K562 (cell line): Measurements from ENCODE around the gene IL10. TPM values are rescaled to one million over a fixed set of nuclear protein-coding genes. Genes with fewer than 3 reads are reported as not detected.

Source experiments
- ATAC-seq: fragments of 200-7000 bp; cut with Tn5 transposase; 3 replicates; pipeline ENCODE4 v1.9.1; 2020; ENCODE audit warnings: moderate library complexity
- BruUV-seq: library from RNA; stranded (reverse); fragments of 400-500 nt; replicated peaks from 2 replicates; lab custom pipeline; 2021; lab: Mats Ljungman, UMichigan
- CTCF ChIA-PET: fragments of 300-600 bp; formaldehyde crosslinking; extraction: SDS; loops from one replicate; lab custom pipeline; 2021; ENCODE audit warnings: low intra/inter-chr PET ratio; lab: Yijun Ruan, JAX
- POLR2A ChIA-PET: fragments of 300-600, 350-650 bp; sonication (Branson Sonifier 250); formaldehyde crosslinking; extraction: SDS; loops from one replicate; lab custom pipeline; 2021; ENCODE audit warnings: antibody characterized with exemption, inconsistent platforms; lab: Yijun Ruan, JAX
- DNase-seq, 4 experiments: peaks; one replicate each; pipeline versions ENCODE4 v3.0.0 to v3.0.0-alpha.2; 2011 to 2018; ENCODE audit warnings: low spot score in 3 of 4, mixed read lengths in 3 of 4; ENCODE audit errors: extremely low read depth in 1 of 4
- FAIRE-seq: peaks from 2 replicates; lab custom pipeline; 2011; peaks lifted over from hg19 to GRCh38; lab: Jason Lieb, UNC
- H2AFZ ChIP-seq: 2 replicates; pipeline ENCODE4 v1.6.0; 2011; ENCODE audit warnings: low read depth, low read length, control low read depth, inconsistent platforms
- H3K27ac ChIP-seq: fragments of 200-600 bp; 3 replicates; pipeline ENCODE4 v1.8.0; 2011; ENCODE audit warnings: low read depth, mild to moderate bottlenecking, control low read depth, inconsistent platforms, low read length, moderate library complexity, mixed read lengths; ENCODE audit errors: extremely low read depth
- H3K27me3 ChIP-seq, 2 experiments: fragments of 300-600 bp in 1 of 2; 2 replicates in 1 of 2; 3 replicates in 1 of 2; pipeline versions ENCODE4 v1.6.0 to v1.8.0; 2011; ENCODE audit warnings: inconsistent platforms in 2 of 2, low read length in 2 of 2, mild to moderate bottlenecking in 1 of 2, mixed read lengths in 1 of 2, moderate library complexity in 1 of 2; ENCODE audit not compliant: control insufficient read depth in 2 of 2, insufficient read depth in 2 of 2
- H3K36me3 ChIP-seq: fragments of 300-600 bp; 3 replicates; pipeline ENCODE4 v1.8.0; 2011; ENCODE audit warnings: mild to moderate bottlenecking, low read length, inconsistent platforms; ENCODE audit not compliant: control insufficient read depth, insufficient read depth
- H3K4me1 ChIP-seq, 2 experiments: fragments of 200-600 bp in 1 of 2; replicated peaks in 1 of 2; 2 replicates in 1 of 2; 3 replicates in 1 of 2; pipeline versions ENCODE4 v1.5.1 to v1.8.0; 2011; ENCODE audit warnings: inconsistent platforms in 2 of 2, low read length in 2 of 2, mild to moderate bottlenecking in 1 of 2, mixed read lengths in 1 of 2, moderate library complexity in 1 of 2; ENCODE audit not compliant: control insufficient read depth in 2 of 2, insufficient read depth in 2 of 2
- H3K4me2 ChIP-seq: 2 replicates; pipeline ENCODE4 v1.6.1; 2011; ENCODE audit warnings: low read length, control low read depth, inconsistent platforms, mixed read lengths; ENCODE audit not compliant: insufficient read depth
- H3K4me3 ChIP-seq: fragments of 200-600 bp; sonication (generic), shearing (Covaris generic); 2 replicates; pipeline ENCODE4 v1.5.1; 2016; ENCODE audit warnings: control low read depth, inconsistent platforms
- H3K79me2 ChIP-seq: fragments of 200-600 bp; 3 replicates; pipeline ENCODE4 v1.8.0; 2011; ENCODE audit warnings: low read length, inconsistent platforms; ENCODE audit not compliant: control insufficient read depth, insufficient read depth
- H3K9ac ChIP-seq, 2 experiments: 2 replicates each; pipeline versions ENCODE4 v1.6.0 to v1.6.1; 2011; ENCODE audit warnings: low read depth in 2 of 2, low read length in 2 of 2, control low read depth in 1 of 2, inconsistent platforms in 1 of 2, mild to moderate bottlenecking in 1 of 2, mixed read lengths in 1 of 2; ENCODE audit not compliant: insufficient read depth in 1 of 2
- H3K9me1 ChIP-seq: one replicate; pipeline ENCODE4 v1.6.0; 2011; ENCODE audit warnings: inconsistent platforms, mild to moderate bottlenecking, low read length, moderate library complexity; ENCODE audit not compliant: control insufficient read depth, insufficient read depth
- H3K9me3 ChIP-seq: replicated peaks from 2 replicates; pipeline ENCODE4 v1.5.1; 2011; ENCODE audit warnings: low read depth, low read length, inconsistent platforms; ENCODE audit not compliant: control insufficient read depth, insufficient read depth
- H4K20me1 ChIP-seq: replicated peaks from 2 replicates; pipeline ENCODE4 v1.6.1; 2011; ENCODE audit warnings: low read length, inconsistent platforms, mixed read lengths; ENCODE audit not compliant: control insufficient read depth, insufficient read depth
- C11orf30 ChIP-seq: fragments of 450-650 bp; IDR thresholded peaks from 2 replicates; pipeline ENCODE4 v1.6.1; 2016; ENCODE audit warnings: low read depth, mild to moderate bottlenecking
- ETS2 ChIP-seq: IDR thresholded peaks from 2 replicates; pipeline ENCODE4 v1.6.1; 2016; ENCODE audit warnings: borderline replicate concordance, missing genetic modification characterization, mild to moderate bottlenecking, moderate library complexity, missing compliant biosample characterization; ENCODE audit not compliant: poor library complexity, severe bottlenecking
- HNRNPLL ChIP-seq: fragments of 200-400 bp; formaldehyde crosslinking; IDR thresholded peaks from 2 replicates; pipeline ENCODE4 v1.6.1; 2017; ENCODE audit warnings: low read length, low read depth, mild to moderate bottlenecking; ENCODE audit not compliant: poor library complexity, severe bottlenecking
- POLR2H ChIP-seq: IDR thresholded peaks from 2 replicates; pipeline ENCODE4 v1.6.1; 2016; ENCODE audit warnings: missing genetic modification characterization, low read depth, mild to moderate bottlenecking, control low read depth, missing compliant biosample characterization, moderate library complexity
- POU5F1 ChIP-seq: fragments of 150-350 bp; IDR thresholded peaks from 2 replicates; pipeline ENCODE4 v1.6.1; 2014; ENCODE audit warnings: borderline replicate concordance, low read length, low read depth, mild to moderate bottlenecking; ENCODE audit not compliant: partially characterized antibody
- ZBTB17 ChIP-seq: fragments of 450-650 bp; formaldehyde crosslinking; IDR thresholded peaks from 2 replicates; pipeline ENCODE4 v1.4.0; 2020; ENCODE audit warnings: mild to moderate bottlenecking
- ZNF778 ChIP-seq: fragments of 450-650 bp; formaldehyde crosslinking; IDR thresholded peaks from 2 replicates; pipeline ENCODE4 v1.4.0; 2020; ENCODE audit warnings: mild to moderate bottlenecking, moderate library complexity
- ZSCAN29 ChIP-seq: fragments of 450-650 bp; IDR thresholded peaks from 2 replicates; pipeline ENCODE4 v1.6.1; 2017
- WGBS: fragments of 100-300 bp; shearing (Covaris generic); methylation state at CpG from one replicate; pipeline ENCODE4 v1.1.6; 2016; ENCODE audit warnings: low coverage, mixed read lengths; ENCODE audit not compliant: insufficient coverage; ENCODE audit errors: missing lambda C conversion rate; 5-methylcytosine and 5-hydroxymethylcytosine counted together
- in situ Hi-C: fragments of 300-500 bp; cut with MboI; formaldehyde crosslinking; loops from 4 replicates; pipeline ENCODE4 v1.15.0; 2018; ENCODE audit warnings: inconsistent platforms, mixed read lengths
- intact Hi-C: fragments of 100-400 bp; cut with micrococcal nuclease; formaldehyde crosslinking; loops from 2 replicates; pipeline ENCODE4 v1.14.2; 2022
- polyA plus RNA-seq, 8 experiments: library from polyadenylated mRNA; depleted of rRNA in 4 of 8; stranded (reverse) in 5 of 8; unstranded in 3 of 8; fragments of >200 nt; fragmentation: Nextera tagmentation in 2 of 8; fragmentation: Illumina TruSeq in 1 of 8; extraction: Ambion mirVana in 2 of 8; extraction: Trizol in 1 of 8; gene quantifications; 2 replicates each; pipeline versions ENCODE4 v1.2.1 to v1.2.3, GENCODE V29; 2011 to 2014; ENCODE audit warnings: inconsistent platforms in 1 of 8, missing spikeins in 1 of 8
- total RNA-seq, 7 experiments: library from RNA; depleted of rRNA in 6 of 7; stranded (reverse); fragments of >200 nt in 6 of 7; fragmentation: Illumina TruSeq in 2 of 7; extraction: Trizol in 2 of 7; gene quantifications; 2 replicates each; pipeline versions ENCODE4 v1.2.1 to v1.2.3, GENCODE V29; 2011 to 2021; ENCODE audit warnings: low replicate concordance in 1 of 7
- TF ChIP-seq, protein P1 (sequence below): fragments of 200-800 bp; sonication (Bioruptor generic); IDR thresholded peaks from 2 replicates; pipeline ENCODE4 v1.6.1; 2017; ENCODE audit warnings: missing genetic modification characterization, missing compliant biosample characterization
- TF ChIP-seq, protein P2 (sequence below): fragments of 200-600 bp; sonication (generic); IDR thresholded peaks from one replicate; pipeline ENCODE4 v1.6.1; 2012; ENCODE audit warnings: mild to moderate bottlenecking, low read depth, low read length, inconsistent platforms

Gene IL10
- total and polyA plus RNA-seq, 9 of the 15 experiments (the other 6 are each of a cell fraction or from before 2014, with no cell fraction given) = 0.29 TPM; not detected in 8

DNA sequence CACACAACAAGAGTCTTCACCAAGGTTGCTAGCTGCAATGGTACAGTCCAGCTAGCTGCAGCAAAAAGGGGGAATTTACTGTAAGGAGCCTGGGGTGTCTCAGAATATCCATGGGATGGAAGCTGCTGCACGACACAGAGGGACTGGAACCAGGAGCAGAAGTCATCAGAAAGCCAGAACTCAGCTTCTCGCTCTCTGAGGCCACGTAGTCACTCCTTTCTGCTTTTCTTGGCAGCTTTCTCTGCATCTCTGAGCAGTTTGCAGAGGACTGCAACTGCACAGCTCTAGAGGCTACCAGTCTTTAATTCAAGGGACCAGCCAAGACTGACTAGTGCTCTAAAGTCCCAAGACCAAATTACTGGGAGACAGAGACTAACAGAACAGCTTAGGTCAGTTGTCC lies 27.0 kb upstream of the IL10 start:
- no peak overlapping the region for H3K4me2 ChIP-seq
- H3K9ac ChIP-seq = no peak overlapping the region
- no peak overlapping the region for H3K4me3 ChIP-seq
- DNase-seq (no peak), ATAC-seq (no peak), FAIRE-seq (no peak)
- 0 out of 2 replicates have a peak, but pooled peaks cover 5% of the 10 kb centered on the region for H4K20me1 ChIP-seq
- in situ Hi-C loops (no loop called here), intact Hi-C loops (no loop called here)
- no peaks in the 10 kb centered on the region for H3K9me3 ChIP-seq
- no peaks in the 10 kb centered on the region; a peak in 1 of 5 replicates for H3K4me1 ChIP-seq
- peaks cover 3% of the 10 kb centered on the region for H3K9me1 ChIP-seq
- no peak overlapping the region for H3K27ac ChIP-seq
- no peaks in the 10 kb centered on the region for H3K79me2 ChIP-seq
- WGBS = 9% methylated on average over 3 of the region's 3 CpGs
- POLR2A ChIA-PET = interaction anchor here (0.6 to 1.7 kb wide), 4 partner anchors 12 to 38 kb away, joined by 3 to 4 read pairs (median 4); no protein-coding TSS in a partner anchor
- no peaks in the 10 kb centered on the region for H3K36me3 ChIP-seq
- CTCF ChIA-PET = no interaction called here
- no peak overlapping the region for H2AFZ ChIP-seq
- no TSS peak for BruUV-seq
- peaks cover 5 to 37% of the 10 kb centered on the region in 2 experiments; a peak in 4 of 5 replicates for H3K27me3 ChIP-seq
- no peak for TF ChIP-seq ZNF778 (CRISPR knock-in tag)
- TF ChIP-seq, protein P1, sequence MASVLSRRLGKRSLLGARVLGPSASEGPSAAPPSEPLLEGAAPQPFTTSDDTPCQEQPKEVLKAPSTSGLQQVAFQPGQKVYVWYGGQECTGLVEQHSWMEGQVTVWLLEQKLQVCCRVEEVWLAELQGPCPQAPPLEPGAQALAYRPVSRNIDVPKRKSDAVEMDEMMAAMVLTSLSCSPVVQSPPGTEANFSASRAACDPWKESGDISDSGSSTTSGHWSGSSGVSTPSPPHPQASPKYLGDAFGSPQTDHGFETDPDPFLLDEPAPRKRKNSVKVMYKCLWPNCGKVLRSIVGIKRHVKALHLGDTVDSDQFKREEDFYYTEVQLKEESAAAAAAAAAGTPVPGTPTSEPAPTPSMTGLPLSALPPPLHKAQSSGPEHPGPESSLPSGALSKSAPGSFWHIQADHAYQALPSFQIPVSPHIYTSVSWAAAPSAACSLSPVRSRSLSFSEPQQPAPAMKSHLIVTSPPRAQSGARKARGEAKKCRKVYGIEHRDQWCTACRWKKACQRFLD = no peak
- TF ChIP-seq ZSCAN29 = no peak
- no peak for TF ChIP-seq ETS2 (tag)
- no peak for TF ChIP-seq ZBTB17 (CRISPR knock-in tag)
- TF ChIP-seq HNRNPLL = no peak
- no peak for TF ChIP-seq C11orf30
- TF ChIP-seq POU5F1 = no peak
- TF ChIP-seq, protein P2, sequence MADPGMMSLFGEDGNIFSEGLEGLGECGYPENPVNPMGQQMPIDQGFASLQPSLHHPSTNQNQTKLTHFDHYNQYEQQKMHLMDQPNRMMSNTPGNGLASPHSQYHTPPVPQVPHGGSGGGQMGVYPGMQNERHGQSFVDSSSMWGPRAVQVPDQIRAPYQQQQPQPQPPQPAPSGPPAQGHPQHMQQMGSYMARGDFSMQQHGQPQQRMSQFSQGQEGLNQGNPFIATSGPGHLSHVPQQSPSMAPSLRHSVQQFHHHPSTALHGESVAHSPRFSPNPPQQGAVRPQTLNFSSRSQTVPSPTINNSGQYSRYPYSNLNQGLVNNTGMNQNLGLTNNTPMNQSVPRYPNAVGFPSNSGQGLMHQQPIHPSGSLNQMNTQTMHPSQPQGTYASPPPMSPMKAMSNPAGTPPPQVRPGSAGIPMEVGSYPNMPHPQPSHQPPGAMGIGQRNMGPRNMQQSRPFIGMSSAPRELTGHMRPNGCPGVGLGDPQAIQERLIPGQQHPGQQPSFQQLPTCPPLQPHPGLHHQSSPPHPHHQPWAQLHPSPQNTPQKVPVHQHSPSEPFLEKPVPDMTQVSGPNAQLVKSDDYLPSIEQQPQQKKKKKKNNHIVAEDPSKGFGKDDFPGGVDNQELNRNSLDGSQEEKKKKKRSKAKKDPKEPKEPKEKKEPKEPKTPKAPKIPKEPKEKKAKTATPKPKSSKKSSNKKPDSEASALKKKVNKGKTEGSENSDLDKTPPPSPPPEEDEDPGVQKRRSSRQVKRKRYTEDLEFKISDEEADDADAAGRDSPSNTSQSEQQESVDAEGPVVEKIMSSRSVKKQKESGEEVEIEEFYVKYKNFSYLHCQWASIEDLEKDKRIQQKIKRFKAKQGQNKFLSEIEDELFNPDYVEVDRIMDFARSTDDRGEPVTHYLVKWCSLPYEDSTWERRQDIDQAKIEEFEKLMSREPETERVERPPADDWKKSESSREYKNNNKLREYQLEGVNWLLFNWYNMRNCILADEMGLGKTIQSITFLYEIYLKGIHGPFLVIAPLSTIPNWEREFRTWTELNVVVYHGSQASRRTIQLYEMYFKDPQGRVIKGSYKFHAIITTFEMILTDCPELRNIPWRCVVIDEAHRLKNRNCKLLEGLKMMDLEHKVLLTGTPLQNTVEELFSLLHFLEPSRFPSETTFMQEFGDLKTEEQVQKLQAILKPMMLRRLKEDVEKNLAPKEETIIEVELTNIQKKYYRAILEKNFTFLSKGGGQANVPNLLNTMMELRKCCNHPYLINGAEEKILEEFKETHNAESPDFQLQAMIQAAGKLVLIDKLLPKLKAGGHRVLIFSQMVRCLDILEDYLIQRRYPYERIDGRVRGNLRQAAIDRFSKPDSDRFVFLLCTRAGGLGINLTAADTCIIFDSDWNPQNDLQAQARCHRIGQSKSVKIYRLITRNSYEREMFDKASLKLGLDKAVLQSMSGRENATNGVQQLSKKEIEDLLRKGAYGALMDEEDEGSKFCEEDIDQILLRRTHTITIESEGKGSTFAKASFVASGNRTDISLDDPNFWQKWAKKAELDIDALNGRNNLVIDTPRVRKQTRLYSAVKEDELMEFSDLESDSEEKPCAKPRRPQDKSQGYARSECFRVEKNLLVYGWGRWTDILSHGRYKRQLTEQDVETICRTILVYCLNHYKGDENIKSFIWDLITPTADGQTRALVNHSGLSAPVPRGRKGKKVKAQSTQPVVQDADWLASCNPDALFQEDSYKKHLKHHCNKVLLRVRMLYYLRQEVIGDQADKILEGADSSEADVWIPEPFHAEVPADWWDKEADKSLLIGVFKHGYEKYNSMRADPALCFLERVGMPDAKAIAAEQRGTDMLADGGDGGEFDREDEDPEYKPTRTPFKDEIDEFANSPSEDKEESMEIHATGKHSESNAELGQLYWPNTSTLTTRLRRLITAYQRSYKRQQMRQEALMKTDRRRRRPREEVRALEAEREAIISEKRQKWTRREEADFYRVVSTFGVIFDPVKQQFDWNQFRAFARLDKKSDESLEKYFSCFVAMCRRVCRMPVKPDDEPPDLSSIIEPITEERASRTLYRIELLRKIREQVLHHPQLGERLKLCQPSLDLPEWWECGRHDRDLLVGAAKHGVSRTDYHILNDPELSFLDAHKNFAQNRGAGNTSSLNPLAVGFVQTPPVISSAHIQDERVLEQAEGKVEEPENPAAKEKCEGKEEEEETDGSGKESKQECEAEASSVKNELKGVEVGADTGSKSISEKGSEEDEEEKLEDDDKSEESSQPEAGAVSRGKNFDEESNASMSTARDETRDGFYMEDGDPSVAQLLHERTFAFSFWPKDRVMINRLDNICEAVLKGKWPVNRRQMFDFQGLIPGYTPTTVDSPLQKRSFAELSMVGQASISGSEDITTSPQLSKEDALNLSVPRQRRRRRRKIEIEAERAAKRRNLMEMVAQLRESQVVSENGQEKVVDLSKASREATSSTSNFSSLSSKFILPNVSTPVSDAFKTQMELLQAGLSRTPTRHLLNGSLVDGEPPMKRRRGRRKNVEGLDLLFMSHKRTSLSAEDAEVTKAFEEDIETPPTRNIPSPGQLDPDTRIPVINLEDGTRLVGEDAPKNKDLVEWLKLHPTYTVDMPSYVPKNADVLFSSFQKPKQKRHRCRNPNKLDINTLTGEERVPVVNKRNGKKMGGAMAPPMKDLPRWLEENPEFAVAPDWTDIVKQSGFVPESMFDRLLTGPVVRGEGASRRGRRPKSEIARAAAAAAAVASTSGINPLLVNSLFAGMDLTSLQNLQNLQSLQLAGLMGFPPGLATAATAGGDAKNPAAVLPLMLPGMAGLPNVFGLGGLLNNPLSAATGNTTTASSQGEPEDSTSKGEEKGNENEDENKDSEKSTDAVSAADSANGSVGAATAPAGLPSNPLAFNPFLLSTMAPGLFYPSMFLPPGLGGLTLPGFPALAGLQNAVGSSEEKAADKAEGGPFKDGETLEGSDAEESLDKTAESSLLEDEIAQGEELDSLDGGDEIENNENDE = no peak
- TF ChIP-seq POLR2H (tag) = no peak
